ENCODE measurements around the gene IFNA13.

IFNA13 gene

GRCh38 chr9:21367957-21368356, at the start of gene IFNA13:
Gene IFNA13, minus strand, starts transcription at chr9:21368057. Its CDS starts 47 bp downstream, at chr9:21368010.
- TF ChIP-seq GATA1 (IDR thresholded peaks at IDR 0.05; ENCODE audit: low read depth, low read length) (no peak), POLR2A (IDR thresholded peaks at IDR 0.05; ENCODE audit: low read length) (no peak)
- DNase-seq, result no peak

GRCh38 chr9:21415493-21416267, 47.8 kb upstream of the IFNA13 start:
- DNase-seq, result no peak
- TF ChIP-seq GATA1 (IDR thresholded peaks at IDR 0.05; ENCODE audit: low read depth, low read length) (no peak), POLR2A (IDR thresholded peaks at IDR 0.05; ENCODE audit: low read length) (no peak)

GRCh38 chr9:21414220-21414940, 46.5 kb upstream of the IFNA13 start:
- no peak for DNase-seq
- TF ChIP-seq GATA1 (IDR thresholded peaks at IDR 0.05; ENCODE audit: low read depth, low read length) (no peak), POLR2A (IDR thresholded peaks at IDR 0.05; ENCODE audit: low read length) (no peak)

DNA sequence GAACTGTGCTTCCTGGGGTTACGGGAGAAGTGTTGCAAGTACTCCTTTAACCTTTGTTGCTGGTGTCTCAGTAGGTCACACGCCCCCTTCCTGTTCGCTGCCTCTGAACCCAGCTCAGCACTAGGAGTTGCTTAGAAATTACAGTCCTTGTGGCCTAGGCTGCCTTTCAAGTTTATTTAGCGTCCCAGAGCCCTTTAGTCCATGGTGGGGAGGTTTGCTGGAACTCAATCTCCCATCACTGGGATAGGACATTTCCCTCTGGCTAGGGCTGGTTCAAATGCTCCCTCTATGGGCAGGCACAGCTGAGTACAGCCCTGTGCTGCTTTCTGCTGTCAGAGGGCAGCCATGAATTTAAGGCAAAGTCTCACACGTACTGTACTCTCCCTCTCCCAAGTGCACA, 45.8 kb upstream of the IFNA13 start:
- no peak for TF ChIP-seq GATA1 (IDR thresholded peaks at IDR 0.05; ENCODE audit: low read depth, low read length)
- no peak for TF ChIP-seq POLR2A (IDR thresholded peaks at IDR 0.05; ENCODE audit: low read length)
- DNase-seq, result no peak

- TF ChIP-seq POLR2A (IDR thresholded peaks at IDR 0.05; ENCODE audit: low read length) (no peak), GATA1 (IDR thresholded peaks at IDR 0.05; ENCODE audit: low read depth, low read length) (no peak)
- no peak for DNase-seq
These were observed 45.3 kb upstream of the IFNA13 start for GRCh38 chr9:21413151-21413550.

GRCh38 chr9:21412107-21412506, 44.2 kb upstream of the IFNA13 start:
- DNase-seq, result no peak
- TF ChIP-seq POLR2A (IDR thresholded peaks at IDR 0.05; ENCODE audit: low read length), result no peak
- TF ChIP-seq GATA1 (IDR thresholded peaks at IDR 0.05; ENCODE audit: low read depth, low read length), result no peak

GRCh38 chr9:21408817-21409216, 41.0 kb upstream of the IFNA13 start, which contains the start of gene IFNA8:
Gene IFNA8, plus strand, starts transcription at chr9:21409117. Its CDS starts 60 bp downstream, at chr9:21409177.
- TF ChIP-seq GATA1 (IDR thresholded peaks at IDR 0.05; ENCODE audit: low read depth, low read length), result no peak
- TF ChIP-seq POLR2A (IDR thresholded peaks at IDR 0.05; ENCODE audit: low read length), result no peak
- no peak for DNase-seq

GRCh38 chr9:21404146-21404545, 36.3 kb upstream of the IFNA13 start:
- no peak for DNase-seq
- TF ChIP-seq GATA1 (IDR thresholded peaks at IDR 0.05; ENCODE audit: low read depth, low read length) (no peak), POLR2A (IDR thresholded peaks at IDR 0.05; ENCODE audit: low read length) (no peak)

GRCh38 chr9:21402386-21403251, 34.8 kb upstream of the IFNA13 start:
- TF ChIP-seq POLR2A (IDR thresholded peaks at IDR 0.05; ENCODE audit: low read length) (no peak), GATA1 (IDR thresholded peaks at IDR 0.05; ENCODE audit: low read depth, low read length) (no peak)
- no peak for DNase-seq

DNA sequence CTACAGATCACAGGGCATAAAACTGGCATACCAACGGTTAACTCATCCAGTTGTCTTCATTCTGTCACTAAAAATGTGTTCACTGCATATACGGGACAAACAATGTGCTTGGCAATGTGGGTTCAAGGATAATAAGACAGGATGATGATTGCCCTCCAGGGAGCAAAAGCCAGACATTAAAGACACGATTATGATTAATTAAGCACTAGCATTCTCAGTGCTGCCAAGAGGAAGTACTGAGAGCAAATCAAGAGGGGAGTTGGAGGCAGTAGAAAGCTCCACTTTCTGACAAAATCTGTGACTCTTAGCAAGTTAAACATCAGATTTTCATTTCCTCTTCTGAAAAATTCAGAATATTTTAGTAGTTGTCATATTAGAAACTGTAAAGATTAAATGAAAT, 32.1 kb upstream of the IFNA13 start:
- no peak for TF ChIP-seq POLR2A (IDR thresholded peaks at IDR 0.05; ENCODE audit: low read length)
- TF ChIP-seq GATA1 (IDR thresholded peaks at IDR 0.05; ENCODE audit: low read depth, low read length), result no peak
- DNase-seq, result no peak

GRCh38 chr9:21398955-21399489, 31.2 kb upstream of the IFNA13 start:
- TF ChIP-seq POLR2A (IDR thresholded peaks at IDR 0.05; ENCODE audit: low read length) (no peak), GATA1 (IDR thresholded peaks at IDR 0.05; ENCODE audit: low read depth, low read length) (no peak)
- no peak for DNase-seq

GRCh38 chr9:21395778-21396717, 28.2 kb upstream of the IFNA13 start:
- no peak for TF ChIP-seq GATA1 (IDR thresholded peaks at IDR 0.05; ENCODE audit: low read depth, low read length)
- TF ChIP-seq POLR2A (IDR thresholded peaks at IDR 0.05; ENCODE audit: low read length), result no peak
- DNase-seq, result peak; percentile 22 to 52

All from erythroblast (primary cell).